IMR-90 (cell line): ENCODE results near the gene FASTKD1. TPM values are rescaled to one million over a fixed set of nuclear protein-coding genes. Genes with fewer than 3 reads are reported as not detected.
A peak's percentile ranks its signal among the peaks of the same experiment; 100 is the strongest.

Experiments used
- ATAC-seq: fragments of 200-7000 bp; cut with Tn5 transposase; 2 replicates; pipeline ENCODE4 v1.9.1; 2020; ENCODE audit warnings: low read depth, mild to moderate bottlenecking, moderate library complexity
- BruUV-seq: library from RNA; stranded (reverse); fragments of 400-500 nt; replicated peaks from 2 replicates; lab custom pipeline; 2021; lab: Mats Ljungman, UMichigan
- CTCF ChIA-PET: fragments of 300-600 bp; formaldehyde crosslinking; extraction: SDS; loops from one replicate; lab custom pipeline; 2021; ENCODE audit warnings: antibody characterized with exemption; lab: Yijun Ruan, JAX
- POLR2A ChIA-PET: fragments of 300-600 bp; sonication (Branson Sonifier 250); formaldehyde crosslinking; loops from one replicate; lab custom pipeline; 2022; ENCODE audit warnings: antibody characterized with exemption; ENCODE audit not compliant: unreplicated experiment; lab: Charles Lee
- DNase-seq: peaks from one replicate; pipeline ENCODE4 v3.0.0; 2013
- H2AFZ ChIP-seq: replicated peaks from 2 replicates; pipeline ENCODE3; 2013; ENCODE audit warnings: low read length, mild to moderate bottlenecking; ENCODE audit not compliant: poor library complexity
- H2AK5ac ChIP-seq: 2 replicates; pipeline ENCODE4 v1.6.1; 2013; ENCODE audit warnings: low read depth, low read length, inconsistent platforms
- H2AK9ac ChIP-seq: replicated peaks from 2 replicates; pipeline ENCODE3; 2013; ENCODE audit warnings: mild to moderate bottlenecking, low read depth, low read length, moderate library complexity; ENCODE audit not compliant: poor library complexity
- H2BK120ac ChIP-seq: 2 replicates; pipeline ENCODE4 v1.6.1; 2013; ENCODE audit warnings: low read depth, low read length, inconsistent platforms
- H2BK15ac ChIP-seq: 3 replicates; pipeline ENCODE4 v1.6.1; 2013; ENCODE audit warnings: low read depth, low read length, inconsistent platforms
- H2BK20ac ChIP-seq: 2 replicates; pipeline ENCODE4 v1.6.1; 2013; ENCODE audit warnings: low read depth, mild to moderate bottlenecking, inconsistent platforms, low read length, moderate library complexity
- H2BK5ac ChIP-seq: 2 replicates; pipeline ENCODE4 v1.6.1; 2013; ENCODE audit warnings: mild to moderate bottlenecking, low read depth, low read length, inconsistent platforms; ENCODE audit not compliant: poor library complexity, severe bottlenecking
- H3K14ac ChIP-seq: replicated peaks from 2 replicates; pipeline ENCODE4 v1.6.1; 2013; ENCODE audit warnings: low read depth, low read length, inconsistent platforms
- H3K18ac ChIP-seq: 2 replicates; pipeline ENCODE4 v1.6.1; 2013; ENCODE audit warnings: low read depth, low read length, control low read depth
- H3K23ac ChIP-seq: 2 replicates; pipeline ENCODE4 v1.6.1; 2013; ENCODE audit warnings: low read depth, low read length, inconsistent platforms
- H3K27ac ChIP-seq: 2 replicates; pipeline ENCODE4 v1.5.1; 2013; ENCODE audit warnings: mild to moderate bottlenecking, control low read depth, low read length; ENCODE audit not compliant: insufficient read depth
- H3K27me3 ChIP-seq: 2 replicates; pipeline ENCODE4 v1.6.1; 2013; ENCODE audit warnings: low read length; ENCODE audit not compliant: control insufficient read depth, insufficient read depth
- H3K36me3 ChIP-seq: 2 replicates; pipeline ENCODE4 v1.6.1; 2013; ENCODE audit warnings: low read length, mixed read lengths; ENCODE audit not compliant: control insufficient read depth, insufficient read depth
- H3K4ac ChIP-seq: 2 replicates; pipeline ENCODE4 v1.6.1; 2013; ENCODE audit warnings: low read depth, low read length, inconsistent platforms
- H3K4me1 ChIP-seq: 2 replicates; pipeline ENCODE4 v1.6.1; 2013; ENCODE audit warnings: low read length, mixed read lengths; ENCODE audit not compliant: control insufficient read depth, insufficient read depth
- H3K4me2 ChIP-seq: 2 replicates; pipeline ENCODE4 v1.6.1; 2013; ENCODE audit warnings: low read depth, mild to moderate bottlenecking, control low read depth, low read length, moderate library complexity
- H3K4me3 ChIP-seq: 2 replicates; pipeline ENCODE4 v1.5.1; 2013; ENCODE audit warnings: low read depth, mild to moderate bottlenecking, control low read depth, low read length, moderate library complexity; ENCODE audit not compliant: insufficient read depth
- H3K56ac ChIP-seq: 2 replicates; pipeline ENCODE4 v1.6.1; 2013; ENCODE audit warnings: low read length, inconsistent platforms; ENCODE audit not compliant: insufficient read depth; ENCODE audit errors: extremely low read depth
- H3K79me1 ChIP-seq, 2 experiments: 2 replicates each; pipeline ENCODE4 v1.6.1; 2013; ENCODE audit warnings: low read length in 2 of 2, inconsistent platforms in 1 of 2, low read depth in 1 of 2
- H3K9ac ChIP-seq: 2 replicates; pipeline ENCODE4 v1.6.1; 2013; ENCODE audit warnings: low read depth, low read length, control low read depth
- H3K9me1 ChIP-seq: 2 replicates; pipeline ENCODE4 v1.6.1; 2013; ENCODE audit warnings: low read length, inconsistent platforms; ENCODE audit not compliant: insufficient read depth
- H3K9me3 ChIP-seq: 2 replicates; pipeline ENCODE4 v1.6.1; 2013; ENCODE audit warnings: low read length; ENCODE audit not compliant: control insufficient read depth, insufficient read depth
- H4K20me1 ChIP-seq: 2 replicates; pipeline ENCODE4 v1.6.1; 2013; ENCODE audit warnings: low read length, inconsistent platforms; ENCODE audit not compliant: insufficient read depth
- H4K5ac ChIP-seq: 2 replicates; pipeline ENCODE4 v1.6.1; 2013; ENCODE audit warnings: mild to moderate bottlenecking, low read depth, low read length, control low read depth
- H4K8ac ChIP-seq, 2 experiments: 2 replicates each; pipeline ENCODE4 v1.6.1; 2013; ENCODE audit warnings: low read depth in 2 of 2, low read length in 2 of 2, control low read depth in 1 of 2, inconsistent platforms in 1 of 2
- H4K91ac ChIP-seq: 2 replicates; pipeline ENCODE4 v1.6.1; 2013; ENCODE audit warnings: low read depth, low read length, inconsistent platforms; ENCODE audit not compliant: insufficient read depth
- CEBPB ChIP-seq: IDR thresholded peaks from 2 replicates; pipeline ENCODE4 v1.6.1; 2012; ENCODE audit warnings: low read depth, low read length, improper control_type of control experiment
- CHD1 ChIP-seq: IDR thresholded peaks from 2 replicates; pipeline ENCODE4 v1.6.1; 2012; ENCODE audit warnings: low read depth, low read length, improper control_type of control experiment
- FOS ChIP-seq: fragments of 150-350 bp; IDR thresholded peaks from 2 replicates; pipeline ENCODE4 v1.6.1; 2016; ENCODE audit warnings: low read depth, low read length
- MAFK ChIP-seq: IDR thresholded peaks from 2 replicates; pipeline ENCODE4 v1.6.1; 2012; ENCODE audit warnings: low read depth, low read length, improper control_type of control experiment
- MAZ ChIP-seq: IDR thresholded peaks from 2 replicates; pipeline ENCODE4 v1.6.1; 2012; ENCODE audit warnings: low read depth, mild to moderate bottlenecking, low read length, improper control_type of control experiment, moderate library complexity, borderline replicate concordance
- MXI1 ChIP-seq: IDR thresholded peaks from 2 replicates; pipeline ENCODE4 v1.6.1; 2012; ENCODE audit warnings: low read depth, mild to moderate bottlenecking, low read length, moderate library complexity, borderline replicate concordance
- NFE2L2 ChIP-seq: fragments of 150-350 bp; IDR thresholded peaks from 2 replicates; pipeline ENCODE4 v1.6.1; 2016; ENCODE audit warnings: low read depth, mild to moderate bottlenecking, low read length
- POLR2A ChIP-seq: IDR thresholded peaks from 2 replicates; pipeline ENCODE4 v1.6.1; 2012; ENCODE audit warnings: mild to moderate bottlenecking, low read depth, low read length
- RAD21 ChIP-seq: IDR thresholded peaks from 2 replicates; pipeline ENCODE4 v1.6.1; 2012; ENCODE audit warnings: low read length, improper control_type of control experiment
- RCOR1 ChIP-seq: IDR thresholded peaks from 2 replicates; pipeline ENCODE4 v1.6.1; 2012; ENCODE audit warnings: mild to moderate bottlenecking, low read length, improper control_type of control experiment; ENCODE audit not compliant: insufficient replicate concordance
- RFX5 ChIP-seq: IDR thresholded peaks from 2 replicates; pipeline ENCODE4 v1.8.0; 2012; ENCODE audit warnings: low read depth, mild to moderate bottlenecking, low read length, moderate library complexity
- SMC3 ChIP-seq: fragments of 150-350 bp; IDR thresholded peaks from 2 replicates; pipeline ENCODE4 v1.6.1; 2016; ENCODE audit warnings: low read depth, mild to moderate bottlenecking, antibody characterized with exemption, low read length, moderate library complexity
- WGBS, 2 experiments: methylation state at CpG; one replicate each; pipeline versions ENCODE4 v1.1.5 to v1.1.7; 2013; ENCODE audit warnings: missing lambda C conversion rate in 2 of 2; ENCODE audit not compliant: insufficient read length in 1 of 2; ENCODE audit errors: extremely low coverage in 2 of 2; 5-methylcytosine and 5-hydroxymethylcytosine counted together
- dilution Hi-C: fragments of 300-500 bp; cut with HindIII; formaldehyde crosslinking; loops from one replicate; pipeline ENCODE4 v1.14.3; 2018; ENCODE audit warnings: low sequenced_read_pairs; ENCODE audit not compliant: unreplicated experiment
- in situ Hi-C: fragments of 300-500 bp; cut with MboI; formaldehyde crosslinking; loops from 3 replicates; pipeline ENCODE4 v1.14.3; 2019; ENCODE audit warnings: low sequenced_read_pairs, inconsistent platforms, mixed read lengths
- intact Hi-C: fragments of 100-400 bp; cut with micrococcal nuclease; formaldehyde crosslinking; loops from 2 replicates; pipeline ENCODE4 v1.10.0; 2022
- polyA plus RNA-seq, 3 experiments: library from polyadenylated mRNA; depleted of rRNA; stranded (reverse); fragments of >200 nt; gene quantifications; 2 replicates each; pipeline ENCODE4 v1.2.3, GENCODE V29; 2012; ENCODE audit warnings: low replicate concordance in 1 of 3
- total RNA-seq: library from RNA; depleted of rRNA; stranded (reverse); fragments of >200 nt; gene quantifications from 2 replicates; pipeline ENCODE4 v1.2.3, GENCODE V29; 2012
- TF ChIP-seq, protein P1 (sequence below): fragments of 150-350 bp; IDR thresholded peaks from 2 replicates; pipeline ENCODE4 v1.6.1; 2016; ENCODE audit warnings: low read depth, mild to moderate bottlenecking, low read length, moderate library complexity, borderline replicate concordance
- TF ChIP-seq, protein P2 (sequence below): fragments of 150-350 bp; IDR thresholded peaks from 2 replicates; pipeline ENCODE4 v1.6.1; 2017; ENCODE audit warnings: mild to moderate bottlenecking, antibody characterized with exemption, low read length, low read depth
- TF ChIP-seq, protein P3 (sequence below): conservative IDR thresholded peaks from 2 replicates; pipeline ENCODE4 v1.5.1; 2012; ENCODE audit warnings: mild to moderate bottlenecking, low read depth, low read length, improper control_type of control experiment

FASTKD1 gene
- total and polyA plus RNA-seq, 2 of the 4 experiments (the other 2 are of a cell fraction), result 11.4 to 11.5 TPM

DNA sequence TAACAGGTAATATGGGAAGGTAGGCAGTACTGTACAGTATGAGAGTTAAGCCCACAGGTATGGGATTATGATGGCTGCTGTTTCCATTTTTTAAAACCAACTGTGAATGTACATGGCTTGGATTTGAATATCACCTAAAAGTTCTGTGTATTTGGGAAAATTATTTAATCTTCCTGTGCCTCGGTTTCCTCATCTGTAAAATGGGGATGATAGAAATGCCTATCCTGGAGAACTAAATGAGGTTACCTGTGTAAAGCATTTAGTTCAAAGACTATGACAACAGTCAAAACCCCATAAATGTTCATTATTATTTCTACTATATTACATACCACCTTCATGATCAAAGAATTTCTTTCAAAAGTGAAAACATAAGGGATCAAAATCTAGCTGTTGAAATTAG is 60.6 kb downstream of the FASTKD1 start:
- in situ Hi-C loops (no loop called here), dilution Hi-C loops (no loop called here), intact Hi-C loops (no loop called here)
- DNase-seq, result no peak
- H4K91ac ChIP-seq, result no peak overlapping the region
- no CpG with 5 or more reads among the region's 1 CpG for WGBS, 2 experiments
- no TSS peak for BruUV-seq
- H2AK9ac ChIP-seq, result no peak overlapping the region
- no peak overlapping the region for H3K27ac ChIP-seq
- H3K9me3 ChIP-seq, result 0 out of 2 replicates have a peak, but pooled peaks cover under 1% of the 10 kb centered on the region
- no peak overlapping the region for H3K56ac ChIP-seq
- H4K20me1 ChIP-seq, result no peaks in the 10 kb centered on the region
- no peak overlapping the region for H2BK5ac ChIP-seq
- H4K5ac ChIP-seq, result no peak overlapping the region; the same call in 1 of the 2 replicates
- H2BK120ac ChIP-seq, result no peak overlapping the region
- H3K23ac ChIP-seq, result no peak overlapping the region
- H3K9ac ChIP-seq, result no peak overlapping the region
- no peak overlapping the region for H3K4me2 ChIP-seq
- POLR2A ChIA-PET, result no interaction called here
- no peak overlapping the region for H2AFZ ChIP-seq
- no peak overlapping the region for H2BK20ac ChIP-seq
- CTCF ChIA-PET, result no interaction called here
- no peaks in the 10 kb centered on the region for H3K36me3 ChIP-seq
- H2AK5ac ChIP-seq, result no peak overlapping the region
- peaks cover 5% of the 10 kb centered on the region; the same call in 1 of the 2 replicates for H3K9me1 ChIP-seq
- H3K27me3 ChIP-seq, result no peaks in the 10 kb centered on the region
- TF ChIP-seq, protein P1, sequence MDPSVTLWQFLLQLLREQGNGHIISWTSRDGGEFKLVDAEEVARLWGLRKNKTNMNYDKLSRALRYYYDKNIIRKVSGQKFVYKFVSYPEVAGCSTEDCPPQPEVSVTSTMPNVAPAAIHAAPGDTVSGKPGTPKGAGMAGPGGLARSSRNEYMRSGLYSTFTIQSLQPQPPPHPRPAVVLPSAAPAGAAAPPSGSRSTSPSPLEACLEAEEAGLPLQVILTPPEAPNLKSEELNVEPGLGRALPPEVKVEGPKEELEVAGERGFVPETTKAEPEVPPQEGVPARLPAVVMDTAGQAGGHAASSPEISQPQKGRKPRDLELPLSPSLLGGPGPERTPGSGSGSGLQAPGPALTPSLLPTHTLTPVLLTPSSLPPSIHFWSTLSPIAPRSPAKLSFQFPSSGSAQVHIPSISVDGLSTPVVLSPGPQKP, result no peak
- TF ChIP-seq, protein P2, sequence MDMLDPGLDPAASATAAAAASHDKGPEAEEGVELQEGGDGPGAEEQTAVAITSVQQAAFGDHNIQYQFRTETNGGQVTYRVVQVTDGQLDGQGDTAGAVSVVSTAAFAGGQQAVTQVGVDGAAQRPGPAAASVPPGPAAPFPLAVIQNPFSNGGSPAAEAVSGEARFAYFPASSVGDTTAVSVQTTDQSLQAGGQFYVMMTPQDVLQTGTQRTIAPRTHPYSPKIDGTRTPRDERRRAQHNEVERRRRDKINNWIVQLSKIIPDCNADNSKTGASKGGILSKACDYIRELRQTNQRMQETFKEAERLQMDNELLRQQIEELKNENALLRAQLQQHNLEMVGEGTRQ, result no peak
- TF ChIP-seq CEBPB, result no peak
- no peak for TF ChIP-seq SMC3
- TF ChIP-seq NFE2L2, result no peak
- no peak for TF ChIP-seq RCOR1
- no peak for TF ChIP-seq RAD21
- no peak for TF ChIP-seq FOS
- no peak for TF ChIP-seq MAZ
- TF ChIP-seq, protein P3, sequence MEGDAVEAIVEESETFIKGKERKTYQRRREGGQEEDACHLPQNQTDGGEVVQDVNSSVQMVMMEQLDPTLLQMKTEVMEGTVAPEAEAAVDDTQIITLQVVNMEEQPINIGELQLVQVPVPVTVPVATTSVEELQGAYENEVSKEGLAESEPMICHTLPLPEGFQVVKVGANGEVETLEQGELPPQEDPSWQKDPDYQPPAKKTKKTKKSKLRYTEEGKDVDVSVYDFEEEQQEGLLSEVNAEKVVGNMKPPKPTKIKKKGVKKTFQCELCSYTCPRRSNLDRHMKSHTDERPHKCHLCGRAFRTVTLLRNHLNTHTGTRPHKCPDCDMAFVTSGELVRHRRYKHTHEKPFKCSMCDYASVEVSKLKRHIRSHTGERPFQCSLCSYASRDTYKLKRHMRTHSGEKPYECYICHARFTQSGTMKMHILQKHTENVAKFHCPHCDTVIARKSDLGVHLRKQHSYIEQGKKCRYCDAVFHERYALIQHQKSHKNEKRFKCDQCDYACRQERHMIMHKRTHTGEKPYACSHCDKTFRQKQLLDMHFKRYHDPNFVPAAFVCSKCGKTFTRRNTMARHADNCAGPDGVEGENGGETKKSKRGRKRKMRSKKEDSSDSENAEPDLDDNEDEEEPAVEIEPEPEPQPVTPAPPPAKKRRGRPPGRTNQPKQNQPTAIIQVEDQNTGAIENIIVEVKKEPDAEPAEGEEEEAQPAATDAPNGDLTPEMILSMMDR, result no peak
- TF ChIP-seq MXI1, result no peak
- TF ChIP-seq RFX5, result no peak
- no peak for TF ChIP-seq CHD1
- TF ChIP-seq MAFK, result no peak
- TF ChIP-seq POLR2A, result no peak
- H2BK15ac ChIP-seq, result no peak overlapping the region
- H3K79me1 ChIP-seq, result no peaks in the 10 kb centered on the region
- no peak overlapping the region for H3K4ac ChIP-seq
- no peak overlapping the region for H3K14ac ChIP-seq
- no peak for ATAC-seq
- H3K4me3 ChIP-seq, result no peak overlapping the region
- H4K8ac ChIP-seq, result no peak overlapping the region
- H3K4me1 ChIP-seq, result peaks cover 2% of the 10 kb centered on the region; the same call in 1 of the 2 replicates
- H3K18ac ChIP-seq, result peak overlapping the region; percentile 38; the same call in 1 of the 2 replicates
